SU-DHL-6 (cell line): ENCODE data around the gene MGAT5B.

Source experiments
- H2AFZ ChIP-seq: fragments of 200-600 bp; sonication (generic); 2 replicates; pipeline ENCODE4 v1.6.1; 2014; ENCODE audit warnings: low read depth, mild to moderate bottlenecking, moderate library complexity, mixed read lengths, antibody characterized with exemption, low read length; ENCODE audit not compliant: severe bottlenecking
- H3F3A ChIP-seq: fragments of 200-600 bp; shearing (Covaris generic); 2 replicates; pipeline ENCODE4 v1.6.0; 2016; ENCODE audit warnings: antibody characterized with exemption, mild to moderate bottlenecking; ENCODE audit not compliant: insufficient read depth
- H3K27ac ChIP-seq: fragments of 200-600 bp; sonication (generic); 2 replicates; pipeline ENCODE4 v1.5.1; 2016; ENCODE audit warnings: low read depth, mild to moderate bottlenecking, low read length, moderate library complexity, mixed read lengths
- H3K27me3 ChIP-seq: fragments of 200-600 bp; sonication (generic), shearing (Covaris generic); 2 replicates; pipeline ENCODE4 v1.6.0; 2014; ENCODE audit warnings: mild to moderate bottlenecking, low read length
- H3K36me3 ChIP-seq: fragments of 200-600 bp; sonication (generic); 2 replicates; pipeline ENCODE4 v1.6.1; 2014; ENCODE audit warnings: mild to moderate bottlenecking, low read length, mixed read lengths
- H3K4me2 ChIP-seq: fragments of 300-600, 200-600 bp; shearing (Covaris generic), sonication (generic); 2 replicates; pipeline ENCODE4 v1.6.0; 2014; ENCODE audit warnings: low read length, low read depth, mild to moderate bottlenecking; ENCODE audit not compliant: poor library complexity, severe bottlenecking
- H3K4me3 ChIP-seq: fragments of 200-600 bp; sonication (generic); 2 replicates; pipeline ENCODE4 v1.5.1; 2014; ENCODE audit warnings: antibody characterized with exemption, low read length, mild to moderate bottlenecking, mixed read lengths; ENCODE audit not compliant: insufficient read depth, poor library complexity, severe bottlenecking
- H3K79me2 ChIP-seq: fragments of 200-600 bp; sonication (generic); 2 replicates; pipeline ENCODE4 v1.6.1; 2014; ENCODE audit warnings: mild to moderate bottlenecking, low read length, moderate library complexity; ENCODE audit not compliant: insufficient read depth
- H3K9ac ChIP-seq: fragments of 200-600 bp; sonication (generic); 2 replicates; pipeline ENCODE4 v1.7.0; 2014; ENCODE audit warnings: mild to moderate bottlenecking, low read length
- H3K9me2 ChIP-seq: fragments of 200-600 bp; sonication (generic); replicated peaks from 2 replicates; pipeline ENCODE4 v1.6.1; 2014; ENCODE audit warnings: low read length; ENCODE audit not compliant: insufficient read depth
- H3K9me3 ChIP-seq: fragments of 200-600 bp; sonication (generic); 2 replicates; pipeline ENCODE4 v1.6.1; 2014; ENCODE audit warnings: low read length, mixed read lengths; ENCODE audit not compliant: insufficient read depth
- H4K20me1 ChIP-seq: fragments of 200-600 bp; sonication (generic); 2 replicates; pipeline ENCODE4 v1.6.1; 2014; ENCODE audit warnings: low read depth, mild to moderate bottlenecking, antibody characterized with exemption, low read length, moderate library complexity, mixed read lengths
- CTCF ChIP-seq: fragments of 200-600 bp; sonication (generic); IDR thresholded peaks from one replicate; pipeline ENCODE4 v1.5.1; 2017; ENCODE audit warnings: antibody characterized with exemption, mild to moderate bottlenecking, low read length, moderate library complexity; ENCODE audit not compliant: insufficient read depth, poor library complexity, severe bottlenecking
- EZH2phosphoT487 ChIP-seq: fragments of 200-600 bp; sonication (generic), shearing (Covaris generic); conservative IDR thresholded peaks from 2 replicates; pipeline ENCODE4 v1.6.1; 2018; ENCODE audit warnings: mild to moderate bottlenecking, antibody characterized with exemption, low read length, moderate library complexity, mixed read lengths

The MGAT5B gene

DNA sequence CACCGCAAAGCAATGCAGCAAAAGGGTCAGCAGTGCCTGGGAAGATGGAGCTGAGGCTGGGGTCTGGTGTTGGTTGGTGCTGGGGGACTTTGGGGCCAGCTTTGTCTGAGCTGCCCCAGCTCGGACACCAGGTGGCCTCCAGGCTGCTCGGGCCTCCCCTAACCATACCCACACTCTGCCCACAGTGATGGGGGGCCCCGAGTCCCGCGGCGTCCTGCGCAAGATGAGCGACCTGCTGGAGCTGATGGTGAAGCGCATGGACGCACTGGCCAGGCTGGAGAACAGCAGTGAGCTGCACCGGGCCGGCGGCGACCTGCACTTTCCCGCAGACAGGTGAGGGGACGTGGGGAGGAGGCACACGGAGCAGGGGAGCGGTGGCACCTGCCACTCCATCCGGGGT is 13.8 kb downstream of the MGAT5B start:
- no peaks in the 10 kb centered on the region for H3K9me3 ChIP-seq
- no peak overlapping the region for H3K27ac ChIP-seq
- TF ChIP-seq CTCF (no peak), EZH2phosphoT487 (no peak)

DNA sequence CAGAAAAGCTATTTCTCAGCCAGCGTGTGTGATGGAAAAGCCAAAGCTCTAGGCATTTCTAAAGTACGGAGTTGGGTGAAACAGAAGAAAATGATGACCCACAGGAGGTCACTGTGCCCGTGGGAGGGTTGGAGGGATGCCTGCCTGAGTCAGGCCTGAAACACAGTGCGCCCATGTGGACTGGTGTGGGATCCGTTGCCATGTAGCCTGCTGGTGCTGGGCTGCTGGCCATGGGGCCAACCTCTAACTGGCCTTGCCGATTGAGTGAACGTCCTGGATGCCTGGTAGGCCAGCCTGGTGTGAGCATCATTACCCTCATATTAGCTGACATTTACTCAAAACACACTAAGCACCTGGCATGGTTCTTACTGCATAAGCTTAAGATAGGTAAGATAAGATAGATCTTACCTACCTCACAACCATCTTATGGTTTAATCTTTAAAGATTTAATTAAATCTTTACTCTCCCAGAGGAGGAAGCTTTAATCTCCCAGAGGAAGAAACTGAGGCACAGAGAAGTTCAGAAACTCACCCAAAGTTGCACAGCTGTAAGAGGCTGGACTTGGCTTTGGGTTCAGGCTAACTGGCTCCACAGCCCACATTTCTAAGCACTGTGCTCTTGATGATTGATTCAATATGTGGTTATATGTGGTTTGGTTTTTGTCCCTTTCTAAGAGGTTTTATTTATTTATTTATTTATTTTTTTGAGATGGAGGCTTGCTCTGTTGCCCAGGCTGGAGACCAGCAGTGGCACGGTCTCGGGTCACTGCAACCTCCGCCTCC is 15.7 kb downstream of the MGAT5B start:
- Histone ChIP-seq H3F3A (no peaks in the 10 kb centered on the region), H3K27me3 (no peaks in the 10 kb centered on the region), H3K36me3 (no peaks in the 10 kb centered on the region), H3K9ac (no peak overlapping the region), H3K27ac (no peak overlapping the region), H3K4me2 (no peak overlapping the region), H3K9me3 (no peaks in the 10 kb centered on the region), H3K9me2 (no peaks in the 10 kb centered on the region), H3K79me2 (no peaks in the 10 kb centered on the region), H4K20me1 (no peaks in the 10 kb centered on the region), H3K4me3 (no peak overlapping the region), H2AFZ (no peak overlapping the region)
- TF ChIP-seq CTCF (no peak), EZH2phosphoT487 (no peak)

More for the DNA sequence above, 13.8 kb downstream of the MGAT5B start:
- H3F3A ChIP-seq: no peaks in the 10 kb centered on the region
- H4K20me1 ChIP-seq: no peaks in the 10 kb centered on the region
- no peaks in the 10 kb centered on the region for H3K36me3 ChIP-seq
- H2AFZ ChIP-seq: no peak overlapping the region
- no peaks in the 10 kb centered on the region for H3K79me2 ChIP-seq
- H3K9me2 ChIP-seq: no peaks in the 10 kb centered on the region
- no peak overlapping the region for H3K9ac ChIP-seq
- H3K27me3 ChIP-seq: no peaks in the 10 kb centered on the region
- no peak overlapping the region for H3K4me2 ChIP-seq
- H3K4me3 ChIP-seq: no peak overlapping the region

DNA sequence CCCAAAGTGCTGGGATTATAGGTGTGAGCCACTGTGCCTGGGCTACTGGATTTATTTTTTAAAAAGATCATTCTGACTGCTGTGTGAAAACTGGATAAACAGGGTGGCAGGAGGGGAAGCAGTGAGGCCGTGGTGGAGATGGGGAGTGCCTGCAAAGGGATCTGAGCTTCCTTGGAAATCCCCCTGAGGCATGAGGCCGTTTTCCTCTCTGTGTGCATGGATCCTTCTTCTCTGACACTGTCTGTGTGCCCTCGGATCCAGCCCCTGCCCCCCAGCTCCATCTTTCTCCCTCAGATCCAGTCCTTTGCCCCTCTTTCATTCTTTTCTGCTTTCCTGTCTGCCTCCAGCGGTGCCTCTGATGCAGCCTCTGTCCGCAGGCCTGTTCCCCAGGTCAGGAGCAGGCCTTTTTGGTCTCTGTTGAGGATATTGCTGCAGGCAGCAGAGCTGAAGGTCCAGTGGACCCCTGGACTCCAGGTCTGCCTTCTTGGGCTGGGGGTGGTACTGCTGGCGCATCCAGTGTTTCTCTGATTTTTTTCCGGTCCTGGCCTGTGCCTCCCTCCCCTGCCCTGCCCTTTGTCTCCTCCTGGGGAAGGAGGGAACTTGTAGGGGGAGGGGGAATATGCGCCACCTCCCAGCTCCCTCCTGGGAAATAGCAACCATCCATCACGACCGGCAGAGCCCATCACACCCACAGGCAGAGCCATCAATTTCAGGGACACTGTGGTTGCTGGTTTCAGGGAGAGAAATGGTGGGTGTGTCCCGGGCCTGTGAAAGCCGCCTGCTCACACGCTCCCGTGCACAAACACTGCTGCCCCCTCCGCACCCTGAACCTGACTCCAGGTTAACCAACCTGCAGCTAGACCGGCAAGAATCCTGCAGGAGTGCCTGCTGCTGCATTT is 17.0 kb downstream of the MGAT5B start:
- Histone ChIP-seq H3K27me3 (no peaks in the 10 kb centered on the region), H3K9ac (no peak overlapping the region), H2AFZ (no peak overlapping the region), H4K20me1 (no peaks in the 10 kb centered on the region), H3K36me3 (no peaks in the 10 kb centered on the region), H3K4me3 (no peak overlapping the region), H3K27ac (no peak overlapping the region), H3K4me2 (no peak overlapping the region), H3K9me2 (no peaks in the 10 kb centered on the region), H3K9me3 (no peaks in the 10 kb centered on the region), H3F3A (no peaks in the 10 kb centered on the region), H3K79me2 (no peaks in the 10 kb centered on the region)
- TF ChIP-seq CTCF (no peak), EZH2phosphoT487 (no peak)
